Measurements from ENCODE around the gene ZNF446. TPM values are rescaled to one million over a fixed set of nuclear protein-coding genes. Genes with fewer than 3 reads are reported as not detected.

ZNF446 gene
- polyA plus RNA-seq, 3 donors, result 2.0 to 6.2 (median 2.2) TPM

- H3K27ac Mint-ChIP-seq, result no peak overlapping the region
- Histone ChIP-seq H3K27ac (ENCODE audit: low read depth in 1 of 2, low read length in 2 of 2) (no peak overlapping the region), H2AFZ (ENCODE audit: insufficient read depth, low read depth, low read length, poor library complexity, severe bottlenecking) (no peak overlapping the region), H3K79me2 (ENCODE audit: insufficient read depth, low read length) (no peaks in the 10 kb centered on the region), H3K4me3 (replicated peaks in 1 of 3; ENCODE audit: low read depth in 2 of 3, low read length in 3 of 3) (no peak overlapping the region), H4K20me1 (ENCODE audit: insufficient read depth, low read length) (no peaks in the 10 kb centered on the region), H3K9me3 (replicated peaks in 1 of 2; ENCODE audit: control insufficient read depth in 1 of 2, insufficient read depth in 1 of 2, low read length in 2 of 2) (no peaks in the 10 kb centered on the region), H3K9ac (ENCODE audit: insufficient read depth, low read length, poor library complexity, severe bottlenecking) (no peak overlapping the region), H3K27me3 (ENCODE audit: control insufficient read depth in 2 of 2, insufficient read depth in 2 of 2, low read length in 2 of 2) (no peaks in the 10 kb centered on the region), H3K4me1 (ENCODE audit: control insufficient read depth in 1 of 2, insufficient read depth in 2 of 2, low read length in 2 of 2) (peaks cover 6 to 10% of the 10 kb centered on the region in 2 donors), H3K4me2 (replicated peaks; ENCODE audit: extremely low read depth, low read length, poor library complexity, severe bottlenecking) (no peak overlapping the region), H3K36me3 (replicated peaks in 1 of 2; ENCODE audit: control insufficient read depth in 1 of 2, insufficient read depth in 2 of 2, low read length in 2 of 2) (peaks cover 21 to 31% of the 10 kb centered on the region in 2 donors)
- H3K4me1 Mint-ChIP-seq, result peaks cover 10% of the 10 kb centered on the region
- H3K9me3 Mint-ChIP-seq, result peaks cover 0 to 1% (median 0%) of the 10 kb centered on the region in 7 donors
- intact Hi-C loops (cut with micrococcal nuclease), result no loop called here
- 97% methylated on average over 21 of the region's 35 CpGs for WGBS (ENCODE audit: insufficient coverage)
- TF ChIP-seq, protein P1, sequence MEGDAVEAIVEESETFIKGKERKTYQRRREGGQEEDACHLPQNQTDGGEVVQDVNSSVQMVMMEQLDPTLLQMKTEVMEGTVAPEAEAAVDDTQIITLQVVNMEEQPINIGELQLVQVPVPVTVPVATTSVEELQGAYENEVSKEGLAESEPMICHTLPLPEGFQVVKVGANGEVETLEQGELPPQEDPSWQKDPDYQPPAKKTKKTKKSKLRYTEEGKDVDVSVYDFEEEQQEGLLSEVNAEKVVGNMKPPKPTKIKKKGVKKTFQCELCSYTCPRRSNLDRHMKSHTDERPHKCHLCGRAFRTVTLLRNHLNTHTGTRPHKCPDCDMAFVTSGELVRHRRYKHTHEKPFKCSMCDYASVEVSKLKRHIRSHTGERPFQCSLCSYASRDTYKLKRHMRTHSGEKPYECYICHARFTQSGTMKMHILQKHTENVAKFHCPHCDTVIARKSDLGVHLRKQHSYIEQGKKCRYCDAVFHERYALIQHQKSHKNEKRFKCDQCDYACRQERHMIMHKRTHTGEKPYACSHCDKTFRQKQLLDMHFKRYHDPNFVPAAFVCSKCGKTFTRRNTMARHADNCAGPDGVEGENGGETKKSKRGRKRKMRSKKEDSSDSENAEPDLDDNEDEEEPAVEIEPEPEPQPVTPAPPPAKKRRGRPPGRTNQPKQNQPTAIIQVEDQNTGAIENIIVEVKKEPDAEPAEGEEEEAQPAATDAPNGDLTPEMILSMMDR (IDR thresholded peaks at IDR 0.05), result no peak
- peaks cover 0 to 3% (median 0%) of the 10 kb centered on the region in 3 donors for H3K27me3 Mint-ChIP-seq (ENCODE audit: low read depth in 3 of 3)
- no peak for DNase-seq
- peaks cover 38 to 54% of the 10 kb centered on the region in 2 donors for H3K36me3 Mint-ChIP-seq
- no peak overlapping the region for H3K4me3 Mint-ChIP-seq
Observed at GRCh38 chr19:58456111-58456510, 20.0 kb upstream of the ZNF446 start.

DNA sequence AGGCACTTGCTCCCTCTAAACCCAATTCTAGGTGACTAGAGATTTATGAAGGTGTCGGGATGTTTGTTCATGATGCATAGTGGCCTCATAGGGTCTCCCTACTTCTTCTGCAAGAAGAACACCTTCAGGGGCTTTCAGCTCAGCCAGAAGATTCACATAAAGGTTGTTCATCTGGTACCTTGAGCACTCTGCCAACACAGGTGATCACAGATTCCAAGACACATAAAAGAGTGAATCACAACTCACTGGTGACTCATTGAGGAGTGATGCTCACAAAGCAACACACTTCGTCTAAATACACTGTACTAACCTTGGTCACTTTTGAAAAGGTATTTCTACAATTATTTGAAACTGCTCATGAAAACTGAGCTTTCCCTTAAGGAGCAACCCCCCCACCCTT, 16.1 kb upstream of the ZNF446 start:
- TF ChIP-seq, protein P1 (IDR thresholded peaks at IDR 0.05), result no peak

More for the DNA sequence above, 16.1 kb upstream of the ZNF446 start:
- H3K9ac ChIP-seq (ENCODE audit: insufficient read depth, low read length, poor library complexity, severe bottlenecking), result no peak overlapping the region
- no peak overlapping the region for H3K4me3 ChIP-seq (replicated peaks in 1 of 3; ENCODE audit: low read depth in 2 of 3, low read length in 3 of 3)
- WGBS (ENCODE audit: insufficient coverage), result no CpG with 5 or more reads among the region's 2 CpGs
- Mint-ChIP-seq H3K27ac (no peak overlapping the region), H3K27me3 (ENCODE audit: low read depth in 3 of 3) (peaks cover 0 to 3% (median 2%) of the 10 kb centered on the region in 3 donors), H3K9me3 (peaks cover 0 to 3% (median 2%) of the 10 kb centered on the region in 7 donors), H3K4me1 (peaks cover 3% of the 10 kb centered on the region), H3K36me3 (peaks cover 27 to 40% of the 10 kb centered on the region in 2 donors), H3K4me3 (no peak overlapping the region)
- no peak overlapping the region for H3K27ac ChIP-seq (ENCODE audit: low read depth in 1 of 2, low read length in 2 of 2)
- no peak for DNase-seq
- H3K27me3 ChIP-seq (ENCODE audit: control insufficient read depth in 2 of 2, insufficient read depth in 2 of 2, low read length in 2 of 2), result no peaks in the 10 kb centered on the region
- H3K4me2 ChIP-seq (replicated peaks; ENCODE audit: extremely low read depth, low read length, poor library complexity, severe bottlenecking), result no peak overlapping the region
- no peaks in the 10 kb centered on the region for H3K79me2 ChIP-seq (ENCODE audit: insufficient read depth, low read length)
- H3K9me3 ChIP-seq (replicated peaks in 1 of 2; ENCODE audit: control insufficient read depth in 1 of 2, insufficient read depth in 1 of 2, low read length in 2 of 2), result no peaks in the 10 kb centered on the region
- intact Hi-C loops (cut with micrococcal nuclease), result no loop called here
- H2AFZ ChIP-seq (ENCODE audit: insufficient read depth, low read depth, low read length, poor library complexity, severe bottlenecking), result no peak overlapping the region
- no peaks in the 10 kb centered on the region for H4K20me1 ChIP-seq (ENCODE audit: insufficient read depth, low read length)
- H3K36me3 ChIP-seq (replicated peaks in 1 of 2; ENCODE audit: control insufficient read depth in 1 of 2, insufficient read depth in 2 of 2, low read length in 2 of 2), result peaks cover 15% of the 10 kb centered on the region in 2 donors
- peaks cover 6 to 7% of the 10 kb centered on the region in 2 donors for H3K4me1 ChIP-seq (ENCODE audit: control insufficient read depth in 1 of 2, insufficient read depth in 2 of 2, low read length in 2 of 2)

Data from CD14-positive monocyte (primary cell).